ENCODE results near the gene WASF2.
"Not testable (repeated sequence)": the region's sequence is repeated elsewhere in the genome, so short reads cannot be mapped to it uniquely, and the experiment has no call there.

WASF2 gene

GRCh38 chr1:27478098-27478497 is 11.9 kb downstream of the WASF2 start:
- H3K27ac ChIP-seq, result no peak overlapping the region
- H3K4me1 ChIP-seq, result peaks cover 2% of the 10 kb centered on the region
- no peak for TF ChIP-seq CTCF (IDR thresholded peaks at IDR 0.05)
- no peak overlapping the region for H2AFZ ChIP-seq
- no peaks in the 10 kb centered on the region for H3K9me3 ChIP-seq (ENCODE audit: control insufficient read depth, low read length)
- H3K36me3 ChIP-seq (ENCODE audit: control insufficient read depth, insufficient read depth, low read length), result no peaks in the 10 kb centered on the region
- H3K79me2 ChIP-seq, result peaks cover 21% of the 10 kb centered on the region
- no peak overlapping the region for H3K9ac ChIP-seq
- H3K4me3 ChIP-seq (ENCODE audit: low read depth, low read length), result no peak overlapping the region
- no peaks in the 10 kb centered on the region for H3K27me3 ChIP-seq (ENCODE audit: control insufficient read depth, insufficient read depth, low read length)
- no peak overlapping the region for H3K4me2 ChIP-seq (ENCODE audit: low read length)

- no peak overlapping the region for H3K9ac ChIP-seq
- no peaks in the 10 kb centered on the region for H3K27me3 ChIP-seq (ENCODE audit: control insufficient read depth, insufficient read depth, low read length)
- no peak overlapping the region for H3K4me3 ChIP-seq (ENCODE audit: low read depth, low read length)
- H3K36me3 ChIP-seq (ENCODE audit: control insufficient read depth, insufficient read depth, low read length), result no peaks in the 10 kb centered on the region
- no peak overlapping the region for H3K4me2 ChIP-seq (ENCODE audit: low read length)
- H3K9me3 ChIP-seq (ENCODE audit: control insufficient read depth, low read length), result no peaks in the 10 kb centered on the region
- peaks cover 2% of the 10 kb centered on the region for H3K4me1 ChIP-seq
- H2AFZ ChIP-seq, result no peak overlapping the region
- peaks cover 21% of the 10 kb centered on the region for H3K79me2 ChIP-seq
- no peak overlapping the region for H3K27ac ChIP-seq
- TF ChIP-seq CTCF (IDR thresholded peaks at IDR 0.05), result no peak
Measured at GRCh38 chr1:27476237-27476636, 13.7 kb downstream of the WASF2 start.

- peaks cover 2% of the 10 kb centered on the region for H3K4me1 ChIP-seq
- H3K36me3 ChIP-seq (ENCODE audit: control insufficient read depth, insufficient read depth, low read length), result no peaks in the 10 kb centered on the region
- H3K27me3 ChIP-seq (ENCODE audit: control insufficient read depth, insufficient read depth, low read length), result no peaks in the 10 kb centered on the region
- H3K4me3 ChIP-seq (ENCODE audit: low read depth, low read length), result no peak overlapping the region
- H3K4me2 ChIP-seq (ENCODE audit: low read length), result no peak overlapping the region
- H3K79me2 ChIP-seq, result peaks cover 22% of the 10 kb centered on the region
- H3K27ac ChIP-seq, result no peak overlapping the region
- no peak for TF ChIP-seq CTCF (IDR thresholded peaks at IDR 0.05)
- no peak overlapping the region for H2AFZ ChIP-seq
- H3K9ac ChIP-seq, result no peak overlapping the region
- no peaks in the 10 kb centered on the region for H3K9me3 ChIP-seq (ENCODE audit: control insufficient read depth, low read length)
Measured at GRCh38 chr1:27475720-27476119, 14.2 kb downstream of the WASF2 start.

GRCh38 chr1:27473755-27474154 is 16.2 kb downstream of the WASF2 start:
- no peak for TF ChIP-seq CTCF (IDR thresholded peaks at IDR 0.05)
- Histone ChIP-seq H3K4me3 (ENCODE audit: low read depth, low read length) (no peak overlapping the region), H3K9me3 (ENCODE audit: control insufficient read depth, low read length) (no peaks in the 10 kb centered on the region), H3K36me3 (ENCODE audit: control insufficient read depth, insufficient read depth, low read length) (no peaks in the 10 kb centered on the region), H3K27me3 (ENCODE audit: control insufficient read depth, insufficient read depth, low read length) (no peaks in the 10 kb centered on the region), H2AFZ (no peak overlapping the region), H3K4me1 (peaks cover 2% of the 10 kb centered on the region), H3K4me2 (ENCODE audit: low read length) (no peak overlapping the region), H3K27ac (no peak overlapping the region), H3K9ac (no peak overlapping the region), H3K79me2 (peaks cover 24% of the 10 kb centered on the region)

GRCh38 chr1:27472098-27472497 is 17.9 kb downstream of the WASF2 start:
- not testable (repeated sequence) for H3K4me2 ChIP-seq (ENCODE audit: low read length); H2AFZ ChIP-seq; H3K36me3 ChIP-seq (ENCODE audit: control insufficient read depth, insufficient read depth, low read length); H3K9me3 ChIP-seq (ENCODE audit: control insufficient read depth, low read length); H3K4me1 ChIP-seq; H3K4me3 ChIP-seq (ENCODE audit: low read depth, low read length); H3K27ac ChIP-seq; H3K27me3 ChIP-seq (ENCODE audit: control insufficient read depth, insufficient read depth, low read length); H3K9ac ChIP-seq
- H3K79me2 ChIP-seq, result peaks cover 27% of the 10 kb centered on the region

Measured in parathyroid adenoma (tissue), 2 donors.